SK-N-SH treated with all-trans-retinoic acid at 6 μM for 48 hours (cell line): ENCODE data around the gene LRP5.

Source experiments
- ARNTL ChIP-seq: fragments of 450-650 bp; formaldehyde crosslinking; IDR thresholded peaks from 2 replicates; pipeline ENCODE4 v1.5.0; 2020; ENCODE audit warnings: low read depth, mild to moderate bottlenecking, moderate library complexity, borderline replicate concordance
- CREB5 ChIP-seq: fragments of 250-450 bp; sonication (Bioruptor Pico); IDR thresholded peaks from 2 replicates; pipeline ENCODE4 v1.5.1; 2020; ENCODE audit warnings: low read depth, mild to moderate bottlenecking, moderate library complexity
- OSR1 ChIP-seq: fragments of 250-450 bp; sonication (Bioruptor Pico); IDR thresholded peaks from 2 replicates; pipeline ENCODE4 v1.8.0; 2022; ENCODE audit warnings: moderate library complexity, mild to moderate bottlenecking, inconsistent platforms
- RARB ChIP-seq: fragments of 250-450 bp; sonication (Bioruptor Pico); IDR thresholded peaks from 2 replicates; pipeline ENCODE4 v1.8.0; 2021; ENCODE audit warnings: mild to moderate bottlenecking, moderate library complexity
- TOX ChIP-seq: fragments of 250-450 bp; sonication (Bioruptor Pico); IDR thresholded peaks from 2 replicates; pipeline ENCODE4 v1.8.0; 2021; ENCODE audit warnings: mild to moderate bottlenecking, moderate library complexity, borderline replicate concordance
- ZFP3 ChIP-seq: fragments of 250-450 bp; sonication (Bioruptor Pico); IDR thresholded peaks from 2 replicates; pipeline ENCODE4 v1.5.0; 2020; ENCODE audit warnings: mild to moderate bottlenecking, moderate library complexity
- ZFP30 ChIP-seq: fragments of 450-650 bp; formaldehyde crosslinking; IDR thresholded peaks from 2 replicates; pipeline ENCODE4 v1.5.0; 2022; ENCODE audit warnings: mild to moderate bottlenecking, moderate library complexity
- TF ChIP-seq, protein P1 (sequence below): fragments of 250-450 bp; sonication (Bioruptor Pico); IDR thresholded peaks from 2 replicates; pipeline ENCODE4 v1.8.0; 2020; ENCODE audit warnings: mild to moderate bottlenecking, moderate library complexity, borderline replicate concordance

DNA sequence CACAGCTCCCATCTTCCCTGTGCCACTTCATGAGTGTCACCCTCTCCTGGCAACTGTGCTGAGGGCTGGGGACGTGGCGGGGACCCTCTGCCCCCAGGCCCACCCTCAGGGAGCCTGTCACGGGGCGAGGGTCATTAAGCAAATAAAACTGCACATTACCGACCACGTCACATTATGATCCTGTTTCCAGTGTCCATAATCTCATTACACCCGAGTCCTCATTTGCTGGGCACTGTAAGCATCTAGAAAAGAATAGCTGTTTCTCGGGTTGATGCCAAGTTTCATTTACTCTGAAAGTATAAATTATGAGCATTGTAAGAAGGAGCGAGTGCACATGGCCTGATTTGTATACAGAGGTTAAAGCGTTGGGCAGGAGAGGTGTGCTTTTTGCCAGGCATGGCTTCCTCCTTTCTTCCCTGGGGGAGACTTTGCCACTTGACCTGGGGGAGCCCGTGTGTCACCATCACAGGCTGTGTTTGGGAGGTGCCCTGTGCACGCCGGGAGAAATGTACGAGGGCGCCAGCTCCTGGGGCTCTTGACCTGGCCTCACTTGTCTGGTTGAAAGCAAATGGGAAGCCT lies 50.5 kb downstream of the LRP5 start:
- TF ChIP-seq ZFP3 (no peak), ZFP30 (CRISPR knock-in tag) (no peak), CREB5 (CRISPR knock-in tag) (no peak), OSR1 (CRISPR knock-in tag) (no peak), RARB (CRISPR knock-in tag) (no peak), TOX (CRISPR knock-in tag) (no peak), ARNTL (CRISPR knock-in tag) (no peak)
- TF ChIP-seq, protein P1, sequence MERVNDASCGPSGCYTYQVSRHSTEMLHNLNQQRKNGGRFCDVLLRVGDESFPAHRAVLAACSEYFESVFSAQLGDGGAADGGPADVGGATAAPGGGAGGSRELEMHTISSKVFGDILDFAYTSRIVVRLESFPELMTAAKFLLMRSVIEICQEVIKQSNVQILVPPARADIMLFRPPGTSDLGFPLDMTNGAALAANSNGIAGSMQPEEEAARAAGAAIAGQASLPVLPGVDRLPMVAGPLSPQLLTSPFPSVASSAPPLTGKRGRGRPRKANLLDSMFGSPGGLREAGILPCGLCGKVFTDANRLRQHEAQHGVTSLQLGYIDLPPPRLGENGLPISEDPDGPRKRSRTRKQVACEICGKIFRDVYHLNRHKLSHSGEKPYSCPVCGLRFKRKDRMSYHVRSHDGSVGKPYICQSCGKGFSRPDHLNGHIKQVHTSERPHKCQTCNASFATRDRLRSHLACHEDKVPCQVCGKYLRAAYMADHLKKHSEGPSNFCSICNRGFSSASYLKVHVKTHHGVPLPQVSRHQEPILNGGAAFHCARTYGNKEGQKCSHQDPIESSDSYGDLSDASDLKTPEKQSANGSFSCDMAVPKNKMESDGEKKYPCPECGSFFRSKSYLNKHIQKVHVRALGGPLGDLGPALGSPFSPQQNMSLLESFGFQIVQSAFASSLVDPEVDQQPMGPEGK (CRISPR knock-in tag), result no peak
